Tibial nerve (tissue), 4 donors: ENCODE results near the gene RAB11FIP3. TPM values are rescaled to one million over a fixed set of nuclear protein-coding genes. Genes with fewer than 3 reads are reported as not detected.

ENCODE experiments used
- DNase-seq, 2 donors: peaks; one replicate each; pipeline ENCODE4 v3.0.0-alpha.2; 2019; ENCODE audit warnings: low spot score in 2 of 2
- H3K27ac ChIP-seq, 4 donors: fragments of 200-600 bp; sonication (generic) in 3 of 4; one replicate each; pipeline ENCODE4 v1.5.1; 2017 to 2019; ENCODE audit warnings: mild to moderate bottlenecking in 1 of 4
- H3K27me3 ChIP-seq, 2 donors: fragments of 200-600 bp; sonication (generic) in 1 of 2; one replicate each; pipeline versions ENCODE4 v1.5.1 to v1.6.0; 2017 to 2019
- H3K36me3 ChIP-seq, 3 donors: fragments of 200-600 bp; sonication (generic); one replicate each; pipeline ENCODE4 v1.5.1; 2018 to 2019
- H3K4me1 ChIP-seq, 4 donors: fragments of 200-600 bp; sonication (generic) in 3 of 4; one replicate each; pipeline ENCODE4 v1.5.1; 2017 to 2019
- H3K4me3 ChIP-seq, 4 donors: fragments of 200-600 bp; sonication (generic) in 3 of 4; one replicate each; pipeline ENCODE4 v1.5.1; 2017 to 2019; ENCODE audit warnings: mild to moderate bottlenecking in 1 of 4, moderate library complexity in 1 of 4
- H3K9me3 ChIP-seq, 4 donors: fragments of 200-600 bp; sonication (generic) in 3 of 4; one replicate each; pipeline ENCODE4 v1.5.1; 2017 to 2019
- CTCF ChIP-seq, 5 experiments: fragments of 200-600 bp in 3 of 5; fragments of 450-650 bp in 2 of 5; sonication (generic) in 3 of 5; IDR thresholded peaks; one replicate each; pipeline ENCODE4 v1.5.1; 2016 to 2019; ENCODE audit warnings: antibody characterized with exemption in 5 of 5, mild to moderate bottlenecking in 3 of 5, moderate library complexity in 2 of 5
- EP300 ChIP-seq, 2 donors: sonication (generic); formaldehyde crosslinking; IDR thresholded peaks; one replicate each; pipeline ENCODE4 v1.6.1; 2017; ENCODE audit warnings: antibody characterized with exemption in 2 of 2, mild to moderate bottlenecking in 1 of 2
- POLR2A ChIP-seq, 2 donors: fragments of 450-650 bp; IDR thresholded peaks; one replicate each; pipeline ENCODE4 v1.6.1; 2017; ENCODE audit warnings: antibody characterized with exemption in 2 of 2, mild to moderate bottlenecking in 2 of 2, moderate library complexity in 2 of 2
- WGBS, 2 donors: methylation state at CpG; one replicate each; pipeline ENCODE4 v1.1.5; 2018; 5-methylcytosine and 5-hydroxymethylcytosine counted together
- total RNA-seq, 4 donors: library from RNA; depleted of rRNA; stranded (reverse); fragments of >200 nt; gene quantifications; one replicate each; pipeline ENCODE4 v1.1.0, GENCODE V29; 2016

RAB11FIP3 gene
- total RNA-seq, 4 donors from 2014 or later: 30.2 to 128 (median 54.6) TPM

DNA sequence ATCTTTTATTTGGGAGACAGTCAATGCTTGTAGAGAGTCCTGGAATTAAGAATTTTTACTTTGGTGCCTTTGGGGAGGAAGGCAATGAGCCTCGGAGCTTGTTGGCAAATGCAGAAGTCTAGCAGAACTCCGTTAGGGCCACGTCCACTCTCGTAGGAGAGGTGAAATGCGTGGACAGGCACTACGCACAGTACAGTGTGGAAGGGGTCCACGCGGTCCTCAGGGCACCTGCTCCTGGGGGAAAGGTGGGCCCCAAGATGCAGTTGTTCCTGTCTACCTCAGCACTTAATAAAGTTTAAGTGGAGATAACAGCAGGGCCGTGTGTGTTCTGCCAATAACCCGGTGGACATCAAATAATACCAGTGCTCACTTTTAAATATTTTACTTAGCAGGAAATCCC, 1.8 kb downstream of the RAB11FIP3 start:
- WGBS, 2 donors: 39 to 40% methylated on average over 10 of the region's 10 CpGs
- H3K27me3 ChIP-seq: no peaks in the 10 kb centered on the region
- TF ChIP-seq CTCF (IDR thresholded peaks at IDR 0.05) (no peak), POLR2A (IDR thresholded peaks at IDR 0.05) (no peak), EP300 (IDR thresholded peaks at IDR 0.05) (no peak)
- H3K9me3 ChIP-seq: no peaks in the 10 kb centered on the region
- H3K4me3 ChIP-seq: peak overlapping the region; percentile 42 to 88 (median 66)
- DNase-seq: no peak
- peaks cover 0 to 5% (median 0%) of the 10 kb centered on the region in 3 donors for H3K36me3 ChIP-seq
- peak overlapping the region in 1 of 4 donors; percentile 98 for H3K27ac ChIP-seq
- peaks cover 0 to 41% (median 20%) of the 10 kb centered on the region in 4 donors for H3K4me1 ChIP-seq

DNA sequence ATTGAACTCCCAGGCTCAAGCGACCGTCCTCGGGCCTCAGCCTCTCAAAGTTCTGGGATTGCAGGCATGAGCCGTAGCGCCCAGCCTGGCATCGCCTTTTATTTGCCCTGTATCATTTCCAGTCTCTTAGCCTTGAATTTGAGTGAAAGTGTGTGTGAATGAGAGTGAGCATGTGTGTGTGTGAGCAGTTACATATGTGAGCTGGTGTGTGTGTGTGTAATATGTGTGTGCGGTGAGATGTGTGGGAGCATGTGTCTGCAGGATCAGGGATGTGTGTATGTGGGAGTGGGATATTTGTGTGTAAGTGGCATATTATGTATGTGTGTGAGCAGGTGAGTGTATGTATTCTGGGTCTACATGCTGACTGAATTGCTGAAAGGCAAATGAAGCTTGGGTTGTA, 5.5 kb downstream of the RAB11FIP3 start:
- TF ChIP-seq EP300 (IDR thresholded peaks at IDR 0.05): no peak
- TF ChIP-seq POLR2A (IDR thresholded peaks at IDR 0.05): no peak
- TF ChIP-seq CTCF (IDR thresholded peaks at IDR 0.05): no peak
- DNase-seq: no peak
- Histone ChIP-seq H3K4me3 (no peak overlapping the region), H3K36me3 (peaks cover 0 to 5% (median 0%) of the 10 kb centered on the region in 3 donors), H3K27ac (no peak overlapping the region), H3K27me3 (no peaks in the 10 kb centered on the region), H3K9me3 (no peaks in the 10 kb centered on the region), H3K4me1 (peaks cover 0 to 23% (median 15%) of the 10 kb centered on the region in 4 donors)
- WGBS, 2 donors: 92 to 94% methylated on average over 7 of the region's 7 CpGs

DNA sequence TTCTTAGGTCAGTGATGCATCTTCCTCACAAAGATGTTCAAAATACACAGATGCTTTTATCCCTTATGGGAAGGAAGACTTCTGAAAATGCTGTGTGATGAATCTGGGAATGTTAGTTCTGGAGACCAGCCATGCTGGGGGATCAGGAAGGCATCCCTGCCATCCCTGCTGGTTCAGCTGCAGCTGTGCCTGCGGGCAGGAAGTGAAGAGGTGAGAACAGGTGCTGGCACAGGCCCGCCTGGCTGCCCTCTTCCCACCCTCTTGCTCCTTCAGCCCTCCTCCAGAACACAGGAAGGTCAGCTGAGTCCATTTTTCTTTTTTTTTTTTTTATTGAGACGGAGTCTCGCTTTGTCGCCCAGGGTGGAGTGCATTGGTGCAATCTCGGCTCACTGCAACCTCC, 15.2 kb downstream of the RAB11FIP3 start:
- Histone ChIP-seq H3K4me3 (no peak overlapping the region), H3K36me3 (peaks cover 0 to 6% (median 0%) of the 10 kb centered on the region in 3 donors), H3K9me3 (no peaks in the 10 kb centered on the region), H3K27ac (no peak overlapping the region), H3K4me1 (peaks cover 0 to 22% (median 0%) of the 10 kb centered on the region in 4 donors), H3K27me3 (no peaks in the 10 kb centered on the region)
- DNase-seq: no peak
- 91% methylated on average over 6 of the region's 6 CpGs for WGBS, 2 donors
- TF ChIP-seq EP300 (IDR thresholded peaks at IDR 0.05) (no peak), CTCF (IDR thresholded peaks at IDR 0.05) (no peak), POLR2A (IDR thresholded peaks at IDR 0.05) (no peak)

- Histone ChIP-seq H3K9me3 (no peaks in the 10 kb centered on the region), H3K36me3 (peaks cover 0 to 6% (median 0%) of the 10 kb centered on the region in 3 donors), H3K27me3 (no peaks in the 10 kb centered on the region), H3K4me3 (no peak overlapping the region), H3K4me1 (peaks cover 0 to 22% (median 0%) of the 10 kb centered on the region in 4 donors), H3K27ac (no peak overlapping the region)
- DNase-seq: no peak
- WGBS, 2 donors: 92 to 98% methylated on average over 6 of the region's 6 CpGs
- TF ChIP-seq POLR2A (IDR thresholded peaks at IDR 0.05): no peak
- TF ChIP-seq EP300 (IDR thresholded peaks at IDR 0.05): no peak
- no peak for TF ChIP-seq CTCF (IDR thresholded peaks at IDR 0.05)
These were observed 16.0 kb downstream of the RAB11FIP3 start for GRCh38 chr16:441447-441846.

DNA sequence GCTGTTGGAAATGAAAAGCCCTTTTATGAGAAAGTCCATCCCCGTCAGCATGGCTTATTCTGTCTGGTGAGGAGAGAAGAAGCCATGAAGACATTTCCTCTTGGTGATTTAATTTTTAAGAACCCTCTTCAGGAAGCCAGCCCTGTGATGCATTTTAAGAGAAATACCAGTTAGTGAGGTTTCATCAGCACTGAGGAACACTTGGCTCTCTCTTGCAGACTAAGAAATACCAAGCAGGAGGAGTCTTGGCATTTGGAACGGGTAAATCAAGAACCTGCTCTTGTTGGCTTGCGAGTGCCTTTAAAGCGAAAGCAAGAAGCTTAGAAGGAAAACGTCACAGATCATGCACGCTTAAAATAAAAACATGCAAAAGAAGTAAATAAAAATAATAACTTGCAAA, 17.5 kb downstream of the RAB11FIP3 start:
- 50 to 66% methylated on average over 6 of the region's 6 CpGs for WGBS, 2 donors
- Histone ChIP-seq H3K4me3 (peak overlapping the region in 1 of 4 donors; percentile 27), H3K27me3 (no peaks in the 10 kb centered on the region), H3K27ac (peak overlapping the region in 2 of 4 donors; percentile 4 to 60), H3K36me3 (peaks cover 0 to 6% (median 0%) of the 10 kb centered on the region in 3 donors), H3K9me3 (no peaks in the 10 kb centered on the region), H3K4me1 (peaks cover 0 to 22% (median 0%) of the 10 kb centered on the region in 4 donors)
- no peak for DNase-seq
- no peak for TF ChIP-seq POLR2A (IDR thresholded peaks at IDR 0.05)
- TF ChIP-seq EP300 (IDR thresholded peaks at IDR 0.05): no peak
- no peak for TF ChIP-seq CTCF (IDR thresholded peaks at IDR 0.05)
